ENCODE measurements around the gene QRSL1. TPM values are rescaled to one million over a fixed set of nuclear protein-coding genes. Genes with fewer than 3 reads are reported as not detected.

The QRSL1 gene
- total RNA-seq, 4 donors from 2014 or later: 8.2 to 19.8 (median 12.8) TPM

- DNase-seq: no peak
- no peaks in the 10 kb centered on the region for H3K36me3 ChIP-seq
Measured at GRCh38 chr6:106677282-106677681, 47.9 kb downstream of the QRSL1 start.

GRCh38 chr6:106684011-106684410 lies 54.6 kb downstream of the QRSL1 start:
- Histone ChIP-seq H3K4me1 (no peaks in the 10 kb centered on the region), H3K9me3 (no peaks in the 10 kb centered on the region), H3K36me3 (no peaks in the 10 kb centered on the region), H3K27ac (no peak overlapping the region), H3K27me3 (no peaks in the 10 kb centered on the region), H3K4me3 (no peak overlapping the region)
- TF ChIP-seq POLR2A (IDR thresholded peaks at IDR 0.05) (no peak), CTCF (IDR thresholded peaks at IDR 0.05) (no peak)
- DNase-seq: no peak

More at GRCh38 chr6:106677282-106677681, 47.9 kb downstream of the QRSL1 start:
- Histone ChIP-seq H3K4me3 (no peak overlapping the region), H3K27me3 (no peaks in the 10 kb centered on the region), H3K27ac (no peak overlapping the region), H3K9me3 (no peaks in the 10 kb centered on the region), H3K4me1 (no peaks in the 10 kb centered on the region)
- TF ChIP-seq CTCF (IDR thresholded peaks at IDR 0.05): no peak

GRCh38 chr6:106685833-106686232 lies 56.5 kb downstream of the QRSL1 start:
- no peak for DNase-seq
- Histone ChIP-seq H3K27ac (no peak overlapping the region), H3K36me3 (no peaks in the 10 kb centered on the region), H3K27me3 (no peaks in the 10 kb centered on the region), H3K4me3 (no peak overlapping the region), H3K9me3 (no peaks in the 10 kb centered on the region), H3K4me1 (no peaks in the 10 kb centered on the region)
- TF ChIP-seq POLR2A (IDR thresholded peaks at IDR 0.05): no peak

- no peaks in the 10 kb centered on the region for H3K36me3 ChIP-seq
- H3K4me3 ChIP-seq: no peak overlapping the region
- no peak for DNase-seq
- no peaks in the 10 kb centered on the region for H3K9me3 ChIP-seq
- H3K27me3 ChIP-seq: no peaks in the 10 kb centered on the region
- TF ChIP-seq CTCF (IDR thresholded peaks at IDR 0.05): peak in 3 of 6 experiments; percentile 10 to 24 (median 11)
- no peak for TF ChIP-seq POLR2A (IDR thresholded peaks at IDR 0.05)
- H3K27ac ChIP-seq: no peak overlapping the region
- H3K4me1 ChIP-seq: no peaks in the 10 kb centered on the region
Measured at GRCh38 chr6:106688177-106688951, 59.0 kb downstream of the QRSL1 start.

- Histone ChIP-seq H3K36me3 (no peaks in the 10 kb centered on the region), H3K4me3 (no peak overlapping the region), H3K27me3 (no peaks in the 10 kb centered on the region), H3K9me3 (no peaks in the 10 kb centered on the region), H3K4me1 (no peaks in the 10 kb centered on the region), H3K27ac (no peak overlapping the region)
- DNase-seq: no peak
- TF ChIP-seq CTCF (IDR thresholded peaks at IDR 0.05): no peak
- TF ChIP-seq POLR2A (IDR thresholded peaks at IDR 0.05): no peak
Measured at GRCh38 chr6:106692112-106692818, 62.9 kb downstream of the QRSL1 start.

- DNase-seq: no peak
- Histone ChIP-seq H3K36me3 (no peaks in the 10 kb centered on the region), H3K27ac (no peak overlapping the region), H3K4me3 (no peak overlapping the region), H3K27me3 (no peaks in the 10 kb centered on the region), H3K9me3 (no peaks in the 10 kb centered on the region), H3K4me1 (no peaks in the 10 kb centered on the region)
- no peak for TF ChIP-seq POLR2A (IDR thresholded peaks at IDR 0.05)
- TF ChIP-seq CTCF (IDR thresholded peaks at IDR 0.05): no peak
Measured at GRCh38 chr6:106692819-106693208, 63.4 kb downstream of the QRSL1 start.
